Skeletal muscle tissue (tissue), 4 donors: ENCODE data around the gene BAIAP3. TPM values are rescaled to one million over a fixed set of nuclear protein-coding genes. Genes with fewer than 3 reads are reported as not detected.

Experiments
- H3K27ac ChIP-seq: one replicate; pipeline ENCODE4 v1.7.0; 2013; ENCODE audit warnings: mild to moderate bottlenecking, low read depth, low read length, inconsistent platforms
- H3K27me3 ChIP-seq, 3 donors: one replicate each; pipeline ENCODE4 v1.7.0; 2013; ENCODE audit warnings: low read length in 3 of 3; ENCODE audit not compliant: control insufficient read depth in 3 of 3, insufficient read depth in 3 of 3
- H3K36me3 ChIP-seq, 3 donors: one replicate each; pipeline ENCODE4 v1.7.0; 2013; ENCODE audit warnings: low read length in 3 of 3; ENCODE audit not compliant: control insufficient read depth in 3 of 3, insufficient read depth in 3 of 3
- H3K4me1 ChIP-seq, 3 donors: one replicate each; pipeline ENCODE4 v1.7.0; 2013; ENCODE audit warnings: low read length in 3 of 3, mild to moderate bottlenecking in 3 of 3; ENCODE audit not compliant: control insufficient read depth in 3 of 3, insufficient read depth in 3 of 3
- H3K4me3 ChIP-seq, 3 donors: one replicate each; pipeline ENCODE4 v1.7.0; 2013; ENCODE audit warnings: low read length in 3 of 3
- H3K9ac ChIP-seq, 3 donors: one replicate each; pipeline ENCODE4 v1.7.0; 2013; ENCODE audit warnings: low read length in 3 of 3, mild to moderate bottlenecking in 3 of 3, moderate library complexity in 2 of 3, low read depth in 1 of 3
- H3K9me3 ChIP-seq, 3 donors: one replicate each; pipeline ENCODE4 v1.7.0; 2013; ENCODE audit warnings: low read length in 3 of 3; ENCODE audit not compliant: control insufficient read depth in 3 of 3
- total RNA-seq: library from RNA; depleted of rRNA; stranded (reverse); fragments of >200 nt; gene quantifications from one replicate; pipeline ENCODE4 v1.2.3, GENCODE V29; 2014
- donor health status: Osteomylitis.

Gene BAIAP3
- total RNA-seq, 1 donor from 2014 or later = 1.0 TPM

DNA sequence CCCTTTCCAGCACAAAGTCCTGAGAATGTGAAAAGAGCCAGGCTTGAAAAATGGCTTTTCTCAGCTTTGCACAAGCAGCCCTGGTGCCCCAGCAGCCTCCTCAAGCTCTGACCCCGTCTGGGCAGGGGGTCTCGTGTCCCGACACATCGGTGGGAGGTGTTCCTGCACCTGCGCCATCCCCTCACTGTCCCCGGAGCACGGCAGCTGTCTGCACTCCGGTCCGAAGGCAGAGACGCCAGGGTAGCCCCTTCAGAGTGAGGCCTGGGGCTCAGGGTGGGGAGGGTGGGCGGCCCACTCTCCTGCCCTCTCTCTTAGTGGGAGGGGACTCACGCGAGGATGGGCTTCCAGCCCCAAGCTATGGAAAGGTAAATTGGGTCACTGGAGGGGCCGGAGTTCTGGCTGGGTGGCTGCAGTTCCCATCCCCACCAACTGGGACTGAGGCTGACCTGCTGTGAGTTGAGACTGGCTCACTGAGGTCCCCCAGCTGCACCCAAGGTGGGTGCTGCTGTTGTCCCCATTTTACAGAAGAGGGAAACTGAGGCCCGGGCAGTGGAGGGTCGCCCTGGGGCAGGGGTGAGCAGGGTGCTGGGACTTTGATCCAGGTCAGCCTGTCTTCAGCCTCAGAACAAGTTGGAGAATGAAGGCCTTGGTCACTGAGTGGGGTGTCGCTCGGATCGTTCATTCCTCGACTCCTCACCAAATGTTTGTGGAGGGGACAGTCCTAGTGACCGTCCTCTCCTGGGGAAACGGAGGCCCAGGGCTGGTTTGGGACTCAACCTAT is 2.3 kb upstream of the BAIAP3 start:
- peaks cover 41 to 59% (median 46%) of the 10 kb centered on the region in 3 donors for H3K27me3 ChIP-seq
- H3K27ac ChIP-seq = no peak overlapping the region
- peaks cover 0 to 2% (median 0%) of the 10 kb centered on the region in 3 donors for H3K9me3 ChIP-seq
- peaks cover 3 to 14% (median 8%) of the 10 kb centered on the region in 3 donors for H3K4me1 ChIP-seq
- no peaks in the 10 kb centered on the region for H3K36me3 ChIP-seq
- H3K4me3 ChIP-seq = peak overlapping the region; percentile 32 to 43 (median 41)
- no peak overlapping the region for H3K9ac ChIP-seq

DNA sequence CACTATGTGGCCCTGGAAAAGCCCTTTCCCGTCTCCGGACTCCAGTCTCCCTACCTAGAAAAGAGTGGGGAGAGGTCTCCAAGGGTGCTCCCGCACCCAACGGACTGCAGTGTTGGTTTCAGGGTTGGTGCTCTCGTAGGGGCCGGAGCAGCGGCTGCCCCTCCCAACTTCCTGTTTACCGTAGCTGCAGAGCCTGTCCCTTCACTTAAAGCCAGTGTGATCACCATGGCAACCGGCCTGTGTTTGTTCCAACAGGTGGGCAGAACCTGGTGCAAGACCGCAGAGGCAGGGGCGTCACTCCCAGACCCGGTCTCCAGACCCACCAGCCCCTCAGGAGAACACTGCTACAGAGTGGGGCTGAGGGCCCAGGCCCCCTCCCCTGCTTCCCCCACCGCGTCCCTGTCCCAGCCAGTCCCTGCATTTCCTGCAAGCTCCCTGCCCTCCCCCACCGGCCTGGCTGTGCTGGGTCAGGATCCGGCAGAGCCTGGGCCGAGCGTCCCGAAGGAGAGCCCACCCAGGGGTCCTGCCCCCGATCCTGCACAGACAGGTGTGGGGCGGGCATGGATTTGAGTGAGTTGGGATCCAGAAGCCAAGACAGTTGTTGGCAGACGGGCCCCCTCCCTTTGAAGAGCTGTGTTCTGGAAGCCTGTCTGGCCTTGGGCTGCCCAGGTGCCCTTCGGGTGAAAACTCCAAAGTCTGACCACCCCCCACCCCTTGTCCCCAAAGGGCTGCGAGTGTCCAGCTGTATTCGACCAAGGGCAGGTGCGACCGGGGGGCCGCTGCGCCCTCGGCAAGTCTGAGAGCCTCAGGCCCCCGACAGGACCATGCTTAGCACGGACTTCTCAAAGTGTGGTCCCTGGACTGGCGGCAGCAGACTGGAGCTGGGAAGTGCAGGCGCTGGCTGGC is 1.5 kb upstream of the BAIAP3 start:
- H3K4me1 ChIP-seq = peaks cover 3 to 14% (median 8%) of the 10 kb centered on the region in 3 donors
- H3K4me3 ChIP-seq = peak overlapping the region; percentile 32 to 43 (median 41)
- H3K36me3 ChIP-seq = no peaks in the 10 kb centered on the region
- H3K9me3 ChIP-seq = peaks cover 0 to 2% (median 0%) of the 10 kb centered on the region in 3 donors
- peak overlapping the region in 1 of 3 donors; percentile 45 for H3K9ac ChIP-seq
- peaks cover 45 to 66% (median 50%) of the 10 kb centered on the region in 3 donors for H3K27me3 ChIP-seq
- peak overlapping the region; percentile 25 for H3K27ac ChIP-seq

DNA sequence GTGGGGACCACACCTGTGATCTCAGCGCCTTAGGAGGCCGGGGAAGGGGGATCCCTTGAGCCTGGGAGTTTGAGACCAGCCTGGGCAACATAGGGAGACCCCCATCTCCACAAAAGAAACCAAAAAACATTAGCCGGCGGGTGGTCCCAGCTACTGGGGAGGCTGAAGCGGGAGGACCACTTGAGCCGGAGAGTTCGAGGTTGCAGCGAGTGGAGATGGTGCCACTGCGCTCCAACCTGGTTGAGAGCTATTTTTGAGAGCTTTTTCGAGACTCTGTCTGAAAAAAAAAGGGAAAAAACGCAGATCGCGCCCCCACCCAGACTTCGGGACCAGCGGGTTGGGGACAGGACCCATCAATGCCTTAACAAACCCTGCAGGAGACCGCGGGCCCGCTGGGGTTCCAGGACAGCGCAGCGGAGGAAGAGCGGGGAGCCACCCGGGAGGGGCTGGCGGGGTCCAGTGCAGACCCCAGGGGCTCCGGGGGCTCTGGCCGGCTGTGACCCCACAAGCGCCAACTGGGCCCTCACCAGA is 762 bp upstream of the BAIAP3 start:
- Histone ChIP-seq H3K27me3 (peaks cover 48 to 69% (median 51%) of the 10 kb centered on the region in 3 donors), H3K36me3 (no peaks in the 10 kb centered on the region), H3K4me1 (peaks cover 3 to 14% (median 8%) of the 10 kb centered on the region in 3 donors), H3K27ac (peak overlapping the region; percentile 25), H3K9ac (peak overlapping the region in 1 of 3 donors; percentile 45), H3K4me3 (peak overlapping the region in 2 of 3 donors; percentile 30 to 41), H3K9me3 (peaks cover 0 to 2% (median 0%) of the 10 kb centered on the region in 3 donors)

DNA sequence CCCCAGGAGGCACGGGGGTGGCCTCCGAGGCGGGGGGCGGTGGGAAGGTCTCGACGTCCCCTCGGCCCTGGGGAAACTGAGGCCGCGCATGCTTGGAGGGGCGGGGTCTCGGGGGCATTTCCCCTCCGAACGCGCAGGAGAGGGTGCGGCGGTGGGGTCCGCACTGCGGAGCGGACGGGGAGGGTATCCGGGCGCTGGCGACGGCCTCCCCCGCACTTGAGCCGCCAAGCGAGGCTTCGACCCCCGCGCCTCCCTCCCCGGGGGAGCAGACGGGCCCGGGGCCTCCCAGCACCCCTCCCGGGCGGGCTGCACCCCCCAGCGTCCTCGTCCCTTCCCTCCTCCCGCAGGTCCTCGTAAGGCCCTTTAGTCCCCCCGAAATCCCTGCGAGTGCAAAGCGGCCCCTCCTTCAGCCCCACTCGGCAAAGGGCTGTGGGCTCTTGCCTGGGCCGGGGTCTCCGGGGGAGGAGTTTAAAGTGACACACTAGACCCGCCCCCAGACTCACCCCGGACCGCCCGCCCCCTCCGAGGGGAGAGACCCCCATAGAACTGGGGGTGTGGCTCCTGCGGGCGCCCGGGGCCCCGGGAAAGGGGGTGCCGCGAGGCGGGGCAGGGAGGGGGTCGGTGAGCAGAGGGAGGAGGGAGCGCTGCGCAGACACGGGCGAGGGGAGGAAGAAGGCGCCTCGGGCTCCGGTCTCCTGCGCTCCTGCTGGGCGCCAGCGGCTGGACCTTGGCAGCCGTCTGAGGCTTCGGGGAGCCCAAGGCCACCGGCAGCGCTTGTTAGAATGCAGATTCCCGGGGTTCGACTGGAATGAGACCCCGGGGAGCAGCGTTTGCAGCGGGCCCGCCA is 632 bp downstream of the BAIAP3 start:
- Histone ChIP-seq H3K36me3 (no peaks in the 10 kb centered on the region), H3K4me1 (peaks cover 3 to 14% (median 8%) of the 10 kb centered on the region in 3 donors), H3K27ac (no peak overlapping the region), H3K9ac (no peak overlapping the region), H3K9me3 (peaks cover 0 to 2% (median 0%) of the 10 kb centered on the region in 3 donors), H3K4me3 (peak overlapping the region in 1 of 3 donors; percentile 13), H3K27me3 (peaks cover 49 to 80% (median 60%) of the 10 kb centered on the region in 3 donors)

DNA sequence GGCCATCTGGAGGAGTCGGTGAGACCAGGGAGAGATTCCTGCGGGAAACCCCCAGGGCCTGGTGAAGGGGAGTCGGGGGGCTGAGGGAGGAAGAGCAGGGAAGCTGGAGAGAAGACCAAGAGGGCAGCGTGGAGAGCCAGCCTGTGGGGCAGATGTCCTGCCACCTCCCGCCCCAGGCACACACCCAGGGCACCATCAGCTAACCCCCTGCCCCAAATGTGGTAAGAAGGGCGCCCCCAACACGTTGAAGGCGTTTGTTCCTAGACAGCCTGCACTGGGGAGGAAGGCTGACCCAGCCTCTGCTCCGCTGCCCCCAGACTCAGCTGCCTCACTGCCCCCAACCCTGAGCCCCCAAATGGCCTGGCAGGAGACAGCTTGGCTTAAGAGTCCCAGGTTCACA is 1.3 kb downstream of the BAIAP3 start:
- Histone ChIP-seq H3K4me3 (no peak overlapping the region), H3K27me3 (peaks cover 49 to 81% (median 60%) of the 10 kb centered on the region in 3 donors), H3K27ac (no peak overlapping the region), H3K4me1 (peaks cover 3 to 14% (median 8%) of the 10 kb centered on the region in 3 donors), H3K9ac (no peak overlapping the region), H3K36me3 (peaks cover 0 to under 1% (median 0%) of the 10 kb centered on the region in 3 donors), H3K9me3 (peaks cover 0 to 2% (median 0%) of the 10 kb centered on the region in 3 donors)

DNA sequence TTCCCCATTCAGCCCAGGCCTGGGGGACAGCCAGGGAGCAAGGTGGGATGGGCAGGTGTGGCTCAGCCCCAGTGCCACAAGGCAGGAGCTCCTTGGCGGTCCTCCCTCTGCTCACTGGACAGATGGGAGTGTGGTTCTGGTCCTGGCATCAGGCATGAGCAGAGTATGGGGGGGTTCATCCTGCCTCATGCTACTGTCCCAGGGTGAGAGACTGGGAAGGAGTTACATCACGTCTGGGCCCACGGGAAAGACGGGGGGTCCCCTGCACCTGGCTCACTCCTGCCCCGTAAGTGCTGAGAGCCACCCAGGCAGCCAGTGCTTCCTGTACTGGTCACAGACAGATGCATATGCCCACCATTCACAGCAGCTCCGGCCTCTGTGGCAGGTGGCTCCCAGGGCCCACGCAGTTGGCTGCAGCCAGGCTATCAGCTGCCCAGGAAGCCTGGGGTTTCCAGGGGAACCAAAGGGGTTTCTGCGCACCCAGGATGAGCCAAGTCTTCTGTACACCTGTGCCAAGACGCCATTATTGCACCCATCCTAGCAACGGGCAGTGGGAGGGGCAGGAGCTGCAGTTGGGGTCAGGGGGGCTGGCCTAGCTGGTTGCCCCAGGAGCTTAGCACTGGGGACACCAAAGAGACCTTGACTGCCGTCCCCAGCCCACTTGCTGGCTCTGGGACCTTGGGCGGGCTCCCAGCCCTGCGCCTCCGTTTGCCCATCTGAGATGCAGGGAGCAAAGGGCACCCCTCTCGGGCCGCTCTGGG is 1.9 kb downstream of the BAIAP3 start:
- Histone ChIP-seq H3K36me3 (peaks cover 0 to 3% (median 0%) of the 10 kb centered on the region in 3 donors), H3K4me1 (peaks cover 3 to 14% (median 8%) of the 10 kb centered on the region in 3 donors), H3K9me3 (peaks cover 0 to 2% (median 0%) of the 10 kb centered on the region in 3 donors), H3K27me3 (peaks cover 52 to 76% (median 60%) of the 10 kb centered on the region in 3 donors), H3K4me3 (no peak overlapping the region), H3K27ac (no peak overlapping the region), H3K9ac (no peak overlapping the region)

DNA sequence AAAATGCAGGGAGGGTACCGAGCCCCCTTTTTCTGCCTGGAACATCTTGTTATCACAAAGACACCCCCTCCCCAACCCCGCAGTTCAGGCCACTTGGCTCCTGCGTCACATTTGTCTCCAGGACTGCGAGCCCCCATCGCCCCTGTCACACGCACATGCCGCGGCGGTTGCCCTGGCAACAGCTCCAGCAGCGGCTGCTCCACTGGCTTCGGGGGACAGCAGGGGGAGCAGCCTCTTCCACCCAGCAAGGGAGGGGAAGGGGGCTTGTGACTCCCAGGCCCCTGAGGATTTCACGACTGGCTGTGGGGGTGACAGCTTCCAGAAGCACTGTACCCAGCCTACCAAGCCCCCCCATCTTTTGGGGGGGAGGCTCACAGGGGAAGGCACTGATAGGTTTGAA is 2.6 kb downstream of the BAIAP3 start:
- Histone ChIP-seq H3K4me1 (peaks cover 3 to 14% (median 8%) of the 10 kb centered on the region in 3 donors), H3K27me3 (peaks cover 50 to 70% (median 58%) of the 10 kb centered on the region in 3 donors), H3K4me3 (no peak overlapping the region), H3K9ac (peak overlapping the region in 1 of 3 donors; percentile 25), H3K27ac (no peak overlapping the region), H3K9me3 (no peaks in the 10 kb centered on the region), H3K36me3 (peaks cover 0 to 3% (median 0%) of the 10 kb centered on the region in 3 donors)

DNA sequence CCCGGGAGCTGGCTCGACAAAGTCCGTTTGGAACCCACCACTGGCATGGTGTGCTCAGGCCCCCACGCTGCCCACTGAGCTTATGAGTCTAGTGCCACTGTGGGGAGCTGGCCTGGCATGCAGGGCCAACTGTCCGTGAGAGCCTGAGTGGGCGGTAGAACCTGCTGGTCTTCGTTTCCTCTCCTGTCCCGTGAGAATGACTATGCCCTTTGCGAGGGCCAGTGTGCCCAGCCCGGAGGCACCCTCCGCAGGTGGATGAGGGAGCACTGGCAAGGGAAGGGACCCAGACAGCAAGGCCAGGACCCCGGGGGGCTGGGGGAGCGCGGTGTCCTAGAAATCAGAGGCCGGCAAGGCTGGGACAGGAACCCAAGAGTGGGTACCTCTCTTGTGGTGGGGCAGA is 3.2 kb downstream of the BAIAP3 start:
- Histone ChIP-seq H3K27ac (no peak overlapping the region), H3K9ac (no peak overlapping the region), H3K9me3 (no peaks in the 10 kb centered on the region), H3K4me3 (no peak overlapping the region), H3K36me3 (peaks cover 0 to 3% (median 0%) of the 10 kb centered on the region in 3 donors), H3K4me1 (peaks cover 0 to 9% (median 6%) of the 10 kb centered on the region in 3 donors), H3K27me3 (peaks cover 44 to 64% (median 51%) of the 10 kb centered on the region in 3 donors)
